CD4-positive, alpha-beta T cell treated with Interleukin-15 for 1 hour (primary cell): ENCODE data around the gene UBE2V1.

Experiments used
- DNase-seq: peaks from one replicate; pipeline ENCODE4 v3.0.0-alpha.2; 2020

Gene UBE2V1

DNA sequence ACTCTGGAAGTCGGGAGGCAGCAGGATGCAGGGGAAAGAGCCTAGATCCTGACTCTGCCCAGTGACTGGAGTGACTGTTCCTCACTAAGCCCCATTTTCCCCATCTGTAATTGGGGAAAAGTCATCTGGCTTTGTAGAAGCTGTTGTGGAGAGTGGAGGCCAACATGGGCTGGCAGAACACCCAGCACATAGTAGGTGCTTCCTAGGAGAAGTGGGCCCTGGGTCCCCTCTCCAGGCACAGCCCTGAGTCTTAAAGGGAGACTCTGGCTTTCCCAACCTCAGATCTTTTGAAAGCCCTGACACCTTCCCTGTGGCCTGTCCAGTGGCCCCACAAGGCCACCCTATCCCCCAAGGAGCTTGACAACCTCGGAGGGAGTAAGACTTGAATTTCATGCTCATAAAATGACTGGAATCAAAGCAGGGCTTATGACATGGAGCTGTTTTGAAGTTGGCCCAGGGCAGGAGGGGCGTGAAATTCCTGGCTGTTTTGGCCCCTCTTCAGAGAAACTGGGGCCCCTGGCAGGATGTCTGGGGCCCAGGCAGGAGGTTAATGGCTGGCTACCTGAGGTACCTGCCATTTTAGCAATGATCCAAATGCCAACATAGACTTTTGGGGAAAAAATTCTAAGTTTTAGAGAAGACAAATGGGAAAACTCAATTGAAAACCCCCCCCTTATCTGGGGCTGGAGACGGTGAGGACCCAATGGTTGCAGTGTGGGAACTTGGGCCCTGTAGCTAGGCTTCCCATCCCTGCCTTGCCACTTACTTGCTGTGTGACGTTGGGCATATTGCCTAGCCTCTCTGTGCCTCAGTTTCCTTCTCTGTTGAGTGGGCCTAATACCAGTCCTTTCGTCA is 51.6 kb downstream of the UBE2V1 start:
- no peak for DNase-seq

DNA sequence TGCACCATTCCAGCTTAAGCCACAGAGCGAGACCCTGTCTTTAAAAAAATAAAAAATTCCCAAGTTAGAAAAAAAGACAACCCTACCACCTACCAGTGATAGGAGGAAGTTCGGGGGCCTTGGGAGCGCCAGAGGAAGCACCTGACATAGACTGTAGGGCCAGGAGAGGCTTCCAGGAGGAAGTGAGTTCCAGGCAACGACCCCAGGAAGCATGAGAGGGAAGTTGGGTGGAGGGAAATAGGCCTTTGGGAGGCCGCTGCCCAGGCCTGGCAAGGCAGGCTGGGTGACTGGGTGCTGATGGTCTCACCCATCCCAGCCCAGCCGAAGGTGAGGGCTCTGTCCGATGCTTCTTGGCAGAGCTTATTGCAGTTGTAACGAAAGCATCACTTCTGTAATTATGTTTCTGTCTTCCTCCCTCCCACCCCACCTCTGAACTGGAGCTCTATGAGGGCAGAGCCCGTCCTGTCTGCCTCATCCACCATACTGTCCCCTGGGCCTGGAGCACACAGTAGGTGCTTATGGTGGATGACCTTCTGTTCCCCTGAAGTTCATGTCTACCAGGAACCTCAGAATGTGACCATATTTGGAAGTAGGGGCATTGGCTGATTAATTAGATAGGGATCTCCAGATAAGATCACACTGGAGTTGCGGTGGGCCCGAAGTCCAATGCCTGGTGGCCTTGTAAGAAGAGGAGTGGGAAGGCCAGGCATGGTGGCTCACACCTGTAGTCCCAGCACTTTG is 54.1 kb downstream of the UBE2V1 start:
- DNase-seq, result no peak

DNA sequence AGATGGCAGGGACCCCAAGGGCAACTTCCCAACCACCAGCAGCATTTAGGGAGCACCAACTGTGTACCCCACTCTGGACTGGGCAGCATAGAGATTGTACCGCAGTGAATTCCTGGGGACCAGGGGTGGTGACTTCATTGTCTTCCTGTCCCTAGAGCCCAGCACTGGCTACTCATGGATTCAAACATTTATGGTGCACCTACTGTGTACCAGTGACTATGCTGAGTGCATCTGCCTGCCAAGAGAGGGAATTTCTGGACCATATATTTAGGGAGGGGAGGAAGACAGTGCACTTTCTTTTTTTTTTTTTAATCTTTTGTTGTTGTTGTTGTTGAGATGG is 55.3 kb downstream of the UBE2V1 start:
- DNase-seq, result no peak

DNA sequence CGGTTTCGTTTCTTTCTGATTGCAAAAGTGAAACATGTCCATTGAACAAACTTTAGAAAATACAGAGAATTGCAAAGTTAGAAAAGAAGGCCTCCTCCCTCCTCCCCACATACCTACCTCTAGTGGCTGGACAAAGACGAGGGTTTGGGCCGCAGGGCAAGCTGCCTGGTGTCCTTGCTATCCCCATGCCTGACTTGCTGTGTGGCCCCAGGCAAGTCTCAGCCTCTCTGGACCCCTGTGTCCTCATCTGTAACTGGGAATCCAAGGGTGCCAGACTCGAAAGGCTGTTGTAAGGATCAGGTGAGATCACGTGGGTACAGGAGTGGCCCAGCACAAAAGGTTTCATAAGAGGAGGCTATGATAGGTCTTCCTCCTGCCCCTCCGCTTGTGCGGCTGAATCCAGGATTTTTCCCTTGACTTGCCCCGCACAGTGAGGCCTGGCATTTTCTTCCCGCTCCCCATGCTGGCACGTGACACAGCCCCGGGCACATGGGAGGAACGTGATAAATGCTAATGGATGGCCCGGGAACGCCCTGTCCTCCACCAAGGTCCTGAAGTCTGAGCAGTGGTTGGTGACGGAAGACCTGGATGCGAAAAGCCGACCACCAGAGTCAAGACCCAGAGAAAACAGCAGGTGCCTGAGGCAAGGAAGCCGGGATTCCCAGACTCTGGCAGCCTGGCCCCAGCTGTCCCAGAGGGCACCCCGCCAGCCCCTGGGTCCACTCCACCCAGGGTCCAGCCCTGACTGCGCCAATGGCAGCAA is 55.8 kb downstream of the UBE2V1 start:
- DNase-seq, result no peak

DNA sequence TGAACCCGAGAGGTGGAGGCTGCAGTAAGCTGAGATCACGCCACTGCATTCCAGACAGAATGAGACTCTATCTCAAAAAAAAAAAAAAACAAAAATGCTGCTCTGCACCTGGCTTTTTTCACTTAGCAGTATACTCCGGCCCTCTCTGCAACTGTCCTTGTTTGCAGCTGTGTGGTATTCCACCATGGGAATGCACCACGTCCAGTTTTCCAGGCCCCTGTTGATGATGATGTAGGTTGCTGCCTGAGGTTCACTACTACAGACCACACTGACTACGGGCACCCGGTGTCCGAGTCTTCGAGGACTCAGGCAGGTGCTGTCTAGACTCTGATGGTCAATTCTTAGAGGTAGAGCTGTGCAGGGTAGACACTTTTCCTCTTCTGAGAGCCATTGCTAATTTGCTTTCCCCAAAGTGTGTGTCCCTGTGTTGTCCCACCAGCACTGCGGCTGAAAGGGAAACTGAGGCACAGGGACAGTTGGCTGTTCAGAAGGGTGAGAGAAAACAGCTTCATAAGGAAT is 56.5 kb downstream of the UBE2V1 start:
- DNase-seq, result no peak

DNA sequence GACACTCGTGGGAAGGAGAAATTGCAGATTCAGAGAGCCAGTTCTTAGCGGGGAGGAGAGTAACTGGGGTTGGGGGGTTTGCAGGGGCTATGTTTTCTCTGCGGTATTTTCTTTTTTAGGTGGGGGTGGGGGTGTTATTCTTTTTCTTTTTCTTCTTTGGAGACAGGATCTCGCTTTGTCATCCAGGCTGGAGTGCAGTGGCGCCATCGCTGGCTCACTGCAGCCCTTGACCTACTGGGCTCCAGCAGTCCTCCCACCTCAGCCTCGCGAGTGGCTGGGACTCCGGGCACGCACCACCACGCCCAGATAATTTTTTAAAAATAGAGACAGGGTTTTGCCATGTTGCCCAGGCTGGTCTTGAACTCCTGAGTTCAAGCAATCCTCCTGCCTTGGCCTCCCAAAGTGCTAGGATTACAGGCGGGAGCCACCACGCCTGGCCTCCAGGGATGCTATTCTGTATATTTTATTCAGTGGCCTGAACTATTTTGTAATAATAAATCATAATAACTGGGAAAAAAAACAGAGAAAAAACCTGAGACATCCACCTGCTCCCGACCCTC is 57.3 kb downstream of the UBE2V1 start:
- DNase-seq, result no peak

DNA sequence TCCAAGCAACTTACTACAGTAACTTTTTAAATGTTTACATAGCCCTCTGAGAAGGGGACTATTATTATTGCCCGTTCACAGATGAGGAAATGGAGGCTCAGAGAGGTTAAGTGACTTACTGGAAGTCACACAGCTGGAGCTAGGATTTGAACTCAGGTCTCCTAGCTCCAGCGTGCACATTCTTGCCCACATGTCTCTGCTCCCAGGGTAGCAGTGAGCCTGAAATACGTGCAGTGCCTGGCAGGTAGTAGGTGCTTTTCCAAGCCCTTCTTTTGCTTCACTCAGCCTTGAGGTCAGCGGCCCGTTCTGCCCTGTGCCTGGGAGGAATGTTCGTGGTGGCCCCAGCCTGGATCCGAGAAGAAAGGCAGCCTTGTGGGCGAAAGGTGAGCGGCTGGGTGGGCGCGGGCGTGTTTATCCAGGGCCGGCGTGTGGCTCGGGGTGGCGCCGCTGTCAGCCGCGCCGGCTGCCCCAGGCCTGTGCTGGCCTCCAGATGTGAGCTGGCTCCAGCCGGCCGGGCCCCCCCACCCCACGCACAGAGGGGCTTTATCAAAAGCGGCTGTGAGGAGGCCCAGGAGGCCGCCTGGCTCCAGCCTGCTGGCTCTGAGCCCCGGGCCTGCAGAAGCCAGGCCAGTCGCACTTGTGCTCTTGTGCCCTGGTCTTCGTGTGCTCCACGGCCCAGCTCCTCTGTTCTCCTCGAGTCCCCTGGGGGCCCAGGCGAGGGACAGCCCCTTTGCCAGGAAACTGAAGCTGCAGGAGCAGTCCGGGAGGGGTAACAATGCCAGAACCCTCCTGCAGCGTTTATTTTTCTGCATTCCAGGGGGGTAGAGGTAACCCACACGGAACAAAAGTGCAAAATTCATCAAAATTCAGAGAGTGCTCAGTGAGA is 58.1 kb downstream of the UBE2V1 start:
- no peak for DNase-seq

DNA sequence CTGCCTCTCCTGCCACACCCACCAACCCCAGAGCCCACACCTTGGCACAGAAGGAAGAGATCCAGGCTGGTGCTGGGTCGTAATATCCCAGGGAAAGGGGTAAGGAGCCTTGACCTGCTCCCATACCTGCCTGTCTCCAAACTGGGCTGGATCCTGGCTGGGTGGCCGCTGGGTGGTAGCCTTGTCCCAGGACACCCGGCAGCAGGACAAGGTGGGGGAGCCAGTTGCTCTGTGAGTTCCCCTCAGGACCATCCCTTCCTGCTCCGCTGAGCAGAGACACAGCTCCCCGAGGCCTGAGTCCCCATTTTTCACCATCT is 58.8 kb downstream of the UBE2V1 start:
- no peak for DNase-seq

DNA sequence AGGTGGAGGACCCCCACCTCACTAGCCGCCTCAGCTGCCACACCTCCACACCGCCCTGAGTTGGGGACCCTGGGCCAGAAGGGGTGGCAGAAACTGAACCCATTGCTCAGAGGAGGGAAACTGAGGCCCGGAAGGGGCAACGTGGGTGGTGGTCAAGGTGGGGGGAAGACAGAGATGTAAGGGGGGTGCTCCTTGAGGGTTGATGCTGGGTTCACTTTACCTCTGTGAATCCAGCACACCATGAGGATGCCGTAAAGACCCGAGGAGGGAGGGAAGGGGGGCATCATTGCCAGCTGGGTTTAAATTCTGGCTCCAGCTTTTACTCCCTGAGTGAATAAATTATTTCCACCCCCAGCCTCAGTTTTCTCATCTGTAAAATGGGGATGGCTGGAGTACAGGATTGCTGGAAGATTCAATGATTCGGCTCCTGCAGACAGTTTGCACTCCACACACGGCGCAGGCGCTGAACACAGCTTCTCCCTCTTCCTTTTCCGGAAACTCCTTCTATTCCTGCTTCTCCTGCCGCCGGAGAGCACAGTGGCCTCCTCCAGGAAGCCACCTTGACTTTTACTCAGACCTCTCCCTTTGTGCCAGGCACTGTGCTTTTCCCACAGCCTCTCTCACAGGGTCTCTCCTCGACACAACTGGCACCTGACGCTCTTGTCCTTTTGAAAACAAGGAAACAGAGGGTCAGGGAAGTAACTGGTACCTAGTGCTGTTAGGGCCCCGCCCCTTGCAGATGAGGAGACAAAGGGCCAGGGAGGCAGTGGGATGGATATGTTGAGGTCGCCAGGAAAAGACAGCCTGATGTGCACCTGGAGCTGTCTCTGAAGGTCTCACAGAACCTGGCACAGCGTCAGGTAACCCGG is 59.4 kb downstream of the UBE2V1 start:
- no peak for DNase-seq

DNA sequence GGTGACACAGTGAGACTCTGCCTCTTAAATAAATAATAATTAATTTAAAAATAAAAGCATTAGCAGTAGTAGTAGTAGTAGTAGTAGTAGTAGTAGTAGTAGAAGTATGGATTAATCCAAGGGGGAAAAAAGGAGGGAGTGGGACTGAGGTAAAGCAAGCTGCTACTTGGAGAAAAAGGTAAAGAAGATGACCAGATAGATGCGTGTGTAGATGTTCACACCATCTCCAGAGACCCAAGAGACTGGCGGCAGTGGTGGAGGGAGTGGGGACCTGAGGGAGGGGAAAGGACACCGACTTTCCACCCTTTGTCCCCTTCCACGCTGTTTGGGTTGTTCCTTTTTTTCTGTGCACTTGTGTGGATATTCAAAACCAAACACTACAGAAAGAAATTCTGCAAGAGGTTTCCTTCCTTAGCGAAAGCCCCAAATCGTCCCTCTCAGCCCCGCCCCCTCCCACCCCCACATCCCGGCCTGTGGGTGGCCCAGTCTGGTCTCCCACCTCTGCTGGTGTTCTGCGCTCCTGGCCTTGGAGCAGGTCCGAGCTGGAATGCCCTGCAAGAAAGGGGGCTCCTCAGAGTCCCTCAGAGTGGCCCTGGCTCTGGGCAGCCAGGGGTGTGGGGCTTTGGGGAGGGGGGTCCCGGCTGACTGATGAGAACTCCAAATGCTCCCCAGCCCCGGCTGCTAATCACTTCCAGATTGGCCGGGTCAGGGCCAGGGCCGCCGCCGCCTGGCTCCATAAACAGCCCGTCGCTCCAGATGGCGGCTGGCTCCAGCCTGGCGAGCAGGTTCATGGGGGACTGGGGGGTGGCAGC is 60.2 kb downstream of the UBE2V1 start:
- DNase-seq, result no peak

DNA sequence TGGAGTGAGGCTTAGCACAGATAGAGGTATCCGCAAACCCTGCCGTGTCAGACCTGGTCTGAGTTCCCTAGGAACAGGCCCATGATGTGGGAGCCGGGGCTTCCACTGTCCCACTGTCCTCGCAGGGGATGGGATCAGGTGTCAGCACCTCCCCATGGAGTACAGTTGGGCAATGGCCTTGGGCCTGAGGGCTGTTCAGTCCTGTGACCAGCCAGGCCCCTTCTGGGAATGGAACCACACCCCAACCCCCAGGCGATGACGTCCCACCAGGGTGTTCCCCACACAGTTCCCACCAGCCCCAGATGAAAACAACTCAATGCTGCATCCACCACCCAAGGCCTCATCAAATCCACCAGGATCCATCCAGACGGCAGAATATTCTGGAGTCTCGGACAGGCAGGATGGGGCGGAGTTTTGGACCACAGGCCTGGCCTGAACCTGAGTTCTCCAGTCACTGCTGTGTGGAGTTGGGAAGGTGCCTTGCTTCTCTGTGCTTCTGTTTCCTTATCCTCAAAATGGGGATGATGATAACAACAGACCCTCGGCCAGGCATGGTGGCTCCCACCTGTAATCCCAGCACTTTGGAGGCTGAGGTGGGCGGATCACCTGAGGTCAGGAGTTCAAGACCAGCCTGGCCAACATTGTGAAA is 62.2 kb downstream of the UBE2V1 start:
- no peak for DNase-seq

DNA sequence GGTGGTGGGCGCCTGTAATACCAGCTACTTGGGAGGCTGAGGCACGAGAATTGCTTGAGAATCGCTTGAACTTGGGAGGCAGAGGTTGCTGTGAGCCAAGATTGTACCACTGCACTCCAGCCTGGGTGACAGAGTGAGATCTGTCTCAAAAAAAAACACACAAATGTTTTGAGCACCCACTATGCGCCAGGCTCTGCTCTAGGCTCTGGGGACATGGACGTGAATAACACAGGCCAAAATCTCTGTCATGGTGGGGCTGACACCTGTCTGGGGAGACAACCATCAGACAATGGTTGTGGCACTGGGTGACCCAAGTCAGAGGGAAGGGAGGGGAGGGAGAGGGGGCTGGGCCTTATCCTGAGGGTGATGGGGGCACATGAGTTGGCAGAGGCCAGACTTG is 62.7 kb downstream of the UBE2V1 start:
- no peak for DNase-seq

DNA sequence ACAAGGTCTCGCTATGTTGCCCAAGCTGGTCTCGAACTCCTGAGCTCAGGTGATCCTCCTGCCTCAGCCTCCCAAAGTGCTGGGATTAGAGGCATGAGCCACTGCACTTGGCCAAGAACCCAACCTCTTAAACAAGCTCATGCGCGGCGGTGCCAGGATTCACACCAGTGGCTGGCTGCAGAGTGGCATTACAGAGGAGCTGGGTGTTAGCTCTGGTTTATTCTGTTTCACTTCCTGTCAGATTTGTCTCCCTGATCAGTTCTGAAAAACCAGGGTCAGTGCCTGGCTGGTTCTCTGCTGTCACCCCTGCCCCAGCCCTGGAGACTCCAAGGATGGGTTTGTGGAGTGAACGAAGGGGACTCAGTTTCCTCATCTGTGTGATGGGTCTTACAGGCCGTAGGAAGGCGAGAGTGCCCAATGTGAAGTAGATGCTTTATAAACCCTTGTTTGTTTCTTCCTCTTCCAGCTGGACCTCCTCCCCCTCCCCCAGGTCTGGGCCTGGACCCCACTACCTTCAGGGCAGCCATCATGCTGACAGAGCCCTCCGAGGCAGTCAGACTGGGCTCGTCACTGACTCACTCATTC is 63.4 kb downstream of the UBE2V1 start:
- no peak for DNase-seq

DNA sequence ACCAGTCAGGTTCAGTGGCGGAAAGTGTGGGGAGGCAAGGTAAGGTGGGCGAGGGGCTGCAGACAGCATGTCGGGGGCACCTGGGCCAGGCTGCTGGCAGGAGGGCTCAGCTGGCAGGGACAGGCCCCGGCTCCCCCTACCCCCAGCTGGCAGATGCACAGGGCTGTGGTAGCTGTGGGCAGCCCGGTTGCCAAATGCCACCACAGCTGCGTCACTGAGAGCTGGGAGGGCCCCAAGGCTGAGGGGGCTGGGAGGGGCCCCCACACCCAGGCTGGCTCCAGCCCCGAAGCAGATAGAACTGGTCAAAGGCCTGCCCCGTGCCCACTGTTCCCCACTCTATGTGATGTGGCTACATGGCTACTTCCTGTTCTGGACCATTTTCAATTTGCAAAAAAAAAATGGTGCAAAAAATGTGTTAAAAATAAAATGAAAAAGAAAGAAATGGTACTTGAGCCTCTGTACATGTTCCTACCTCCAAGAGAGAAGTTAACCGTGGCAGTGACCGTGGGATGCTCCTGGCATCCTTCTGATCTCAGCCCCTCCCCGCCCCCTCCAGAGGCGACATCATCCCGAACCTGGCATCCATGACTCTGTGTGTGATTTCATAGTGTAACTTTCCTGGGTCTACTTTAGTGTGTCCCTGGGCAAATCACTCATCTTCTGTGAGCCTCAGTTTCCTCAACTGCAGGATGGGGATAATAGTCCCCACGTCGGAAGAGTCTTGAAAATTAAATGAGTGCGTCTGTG is 64.4 kb downstream of the UBE2V1 start:
- peak; percentile 63 for DNase-seq

DNA sequence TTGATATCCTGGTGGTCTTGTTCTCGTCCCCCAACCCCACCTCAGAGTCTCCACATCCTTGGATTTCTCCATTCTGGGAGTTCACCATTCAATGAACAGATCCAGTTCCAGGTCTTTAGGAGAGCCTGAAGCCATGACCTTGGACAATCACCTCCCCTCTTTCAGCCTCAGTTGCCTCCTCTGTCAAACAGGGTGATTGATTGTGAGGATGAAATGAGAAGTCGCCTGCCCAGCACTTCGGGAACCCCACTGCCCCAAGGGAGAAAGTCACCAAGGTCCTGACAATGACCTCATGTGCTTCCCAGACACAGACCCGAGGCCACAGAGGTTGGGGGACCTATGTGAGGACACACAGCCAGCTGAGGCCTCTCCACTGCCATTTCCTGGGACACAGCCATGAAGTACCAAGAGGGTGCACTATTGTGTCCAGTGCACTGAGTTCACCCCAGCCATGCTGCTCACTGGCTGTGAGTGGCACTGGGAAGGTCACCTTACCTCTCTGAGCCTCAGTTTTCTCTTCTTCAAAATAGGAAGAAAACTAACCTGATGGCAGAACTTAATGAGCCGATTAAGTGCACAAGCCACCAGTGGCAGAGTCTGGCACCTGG is 68.5 kb downstream of the UBE2V1 start:
- no peak for DNase-seq

DNA sequence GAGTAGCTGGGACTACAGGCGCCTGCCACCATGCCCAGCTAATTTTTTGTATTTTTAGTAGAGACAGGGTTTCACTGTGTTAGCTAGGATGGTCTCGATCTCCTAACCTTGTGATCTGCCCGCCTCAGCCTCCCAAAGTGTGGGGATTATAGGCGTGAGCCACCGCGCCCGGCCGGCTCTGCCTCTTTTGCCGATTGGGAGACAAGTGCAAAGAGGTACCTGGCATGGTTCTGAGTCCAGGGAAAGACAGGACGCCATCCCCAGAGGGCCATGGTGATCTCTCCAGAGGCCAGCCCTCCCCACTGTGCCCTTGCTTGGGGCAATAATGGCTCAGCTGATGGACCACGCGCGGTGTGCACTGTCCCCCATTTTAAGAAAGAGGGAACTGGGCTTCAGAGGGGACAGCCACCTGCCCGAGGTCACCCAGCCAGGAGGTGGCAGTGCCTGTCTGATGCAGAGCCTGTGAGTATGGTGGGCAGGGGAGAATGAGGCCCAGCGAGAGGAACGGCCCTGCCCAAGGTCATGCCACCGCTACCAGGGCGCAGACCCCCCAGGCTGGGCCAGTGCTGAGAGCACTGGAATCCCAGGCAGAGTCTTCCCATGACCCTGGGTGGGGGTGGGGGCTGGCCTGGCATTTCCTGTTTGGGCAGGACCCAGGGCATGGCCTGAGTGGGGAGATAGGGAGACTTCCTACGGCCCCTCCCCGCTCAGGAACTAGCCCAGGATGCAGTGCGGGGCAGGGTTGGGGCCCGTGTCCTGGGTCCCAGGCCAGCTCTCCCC is 69.2 kb downstream of the UBE2V1 start:
- no peak for DNase-seq
